ENCODE results near the gene CSNK1E. TPM values are rescaled to one million over a fixed set of nuclear protein-coding genes. Genes with fewer than 3 reads are reported as not detected.
"Not testable (repeated sequence)": the region's sequence is repeated elsewhere in the genome, so short reads cannot be mapped to it uniquely, and the experiment has no call there.

Gene CSNK1E
- polyA plus RNA-seq (2012; ENCODE audit: insufficient read depth, insufficient read length) = 125 TPM

GRCh38 chr22:38317122-38317994 is at the start of gene CSNK1E:
Gene CSNK1E (minus strand): TSS chr22:38317433. CDS start chr22:38314157, 3,276 bp downstream.
- no peak for DNase-seq (ENCODE audit: low read depth, low spot score)
- peak within 1 kb of the TSS; percentile 71 for H3K4me3 ChIP-seq (ENCODE audit: low read length)

DNA sequence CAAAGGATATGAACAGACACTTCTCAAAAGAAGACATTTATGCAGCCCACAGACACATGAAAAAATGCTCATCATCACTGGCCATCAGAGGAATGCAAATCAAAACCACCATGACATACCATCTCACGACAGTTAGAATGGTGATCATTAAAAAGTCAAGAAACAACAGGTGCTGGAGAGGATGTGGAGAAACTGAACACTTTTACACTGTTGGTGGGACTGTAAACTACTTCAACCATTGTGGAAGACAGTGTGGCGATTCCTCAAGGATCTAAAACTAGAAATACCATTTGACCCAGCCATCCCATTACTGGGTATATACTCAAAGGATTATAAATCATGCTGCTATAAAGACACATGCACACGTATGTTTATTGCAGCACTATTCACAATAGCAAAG is 48.6 kb upstream of the CSNK1E start:
- not testable (repeated sequence) for H3K4me3 ChIP-seq (ENCODE audit: low read length); DNase-seq (ENCODE audit: low read depth, low spot score)

DNA sequence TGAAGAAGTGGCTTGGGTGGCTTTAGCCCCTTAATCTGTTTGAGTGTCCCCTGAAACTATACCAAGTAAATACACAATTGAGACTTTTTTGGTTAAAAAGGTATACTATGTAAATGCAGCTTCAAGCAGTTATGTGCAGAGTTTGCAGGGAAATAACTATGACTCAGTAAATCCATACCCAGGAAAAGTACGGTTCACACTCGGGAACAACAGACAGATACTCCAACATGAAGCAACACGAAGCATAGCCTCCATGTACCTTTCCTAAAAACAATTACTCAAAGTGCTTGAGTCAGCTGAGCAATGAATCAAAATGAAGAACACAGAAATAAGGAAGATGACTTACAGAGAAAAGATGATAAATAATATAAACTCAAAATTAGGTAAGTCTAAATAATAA is 47.9 kb upstream of the CSNK1E start:
- not testable (repeated sequence) for DNase-seq (ENCODE audit: low read depth, low spot score); H3K4me3 ChIP-seq (ENCODE audit: low read length)

- DNase-seq (ENCODE audit: low read depth, low spot score); H3K4me3 ChIP-seq (ENCODE audit: low read length): not testable (repeated sequence)
Observed at GRCh38 chr22:38360560-38360959, 43.3 kb upstream of the CSNK1E start.

DNA sequence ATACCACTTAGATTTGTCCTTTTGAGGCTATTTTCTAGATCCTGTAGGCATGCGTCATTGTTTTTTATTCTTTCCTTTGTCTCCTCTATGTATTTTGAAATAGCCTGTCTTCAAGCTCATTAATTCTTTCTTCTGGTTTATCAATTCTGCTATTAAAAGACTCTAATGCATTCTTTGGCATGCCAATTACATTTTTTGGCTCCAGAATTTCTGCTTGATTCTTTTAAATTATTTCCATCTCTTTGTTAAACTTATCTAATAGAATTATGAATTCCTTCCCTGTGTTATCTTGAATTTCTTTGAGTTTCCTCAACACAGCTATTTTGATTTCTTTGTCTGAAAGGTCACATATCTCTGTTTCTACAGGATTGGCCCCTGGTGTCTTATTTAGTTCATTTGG is 42.6 kb upstream of the CSNK1E start:
- not testable (repeated sequence) for H3K4me3 ChIP-seq (ENCODE audit: low read length); DNase-seq (ENCODE audit: low read depth, low spot score)

DNA sequence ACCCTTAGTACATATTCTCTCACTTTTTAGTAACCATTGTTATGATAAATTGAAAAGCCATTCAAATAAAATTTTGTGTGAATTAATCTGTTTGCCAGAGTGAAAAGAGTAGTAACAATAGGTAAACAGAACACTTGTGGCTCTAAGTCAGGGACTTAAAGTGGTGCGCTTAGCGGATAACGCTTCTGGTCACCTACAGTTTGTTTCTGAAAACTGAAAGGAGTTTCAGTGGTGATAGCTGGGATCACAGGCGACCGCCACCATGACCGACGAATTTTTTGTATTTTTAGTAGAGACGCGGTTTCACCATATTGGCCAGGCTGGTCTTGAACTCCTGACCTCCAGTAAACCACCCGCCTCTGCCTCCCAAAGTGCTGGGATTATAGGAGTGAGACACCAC is 40.7 kb upstream of the CSNK1E start:
- DNase-seq (ENCODE audit: low read depth, low spot score); H3K4me3 ChIP-seq (ENCODE audit: low read length): not testable (repeated sequence)

GRCh38 chr22:38355275-38355674 is 38.0 kb upstream of the CSNK1E start:
- no peak for DNase-seq (ENCODE audit: low read depth, low spot score)
- H3K4me3 ChIP-seq (ENCODE audit: low read length) = no peak overlapping the region

DNA sequence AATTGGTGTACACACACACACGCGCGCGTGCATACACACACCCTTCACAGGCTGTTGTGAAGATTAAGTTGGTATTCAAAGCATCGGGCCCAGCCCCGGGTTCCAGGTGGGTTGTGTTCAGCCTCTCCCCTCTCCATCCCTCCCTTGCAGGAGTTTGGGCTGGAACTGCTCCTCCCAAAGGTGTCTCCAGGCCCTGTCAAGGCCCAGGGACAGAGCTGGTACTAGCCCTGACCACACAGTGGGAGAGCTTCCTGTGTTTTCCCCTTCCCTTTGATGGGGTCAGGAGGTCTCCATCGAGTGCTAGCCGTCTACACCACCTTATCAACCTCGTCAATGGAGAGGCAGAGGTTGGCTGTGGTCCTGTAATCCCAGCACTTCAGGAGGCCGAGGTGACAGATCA is 36.5 kb upstream of the CSNK1E start:
- DNase-seq (ENCODE audit: low read depth, low spot score) = no peak
- no peak overlapping the region for H3K4me3 ChIP-seq (ENCODE audit: low read length)

DNA sequence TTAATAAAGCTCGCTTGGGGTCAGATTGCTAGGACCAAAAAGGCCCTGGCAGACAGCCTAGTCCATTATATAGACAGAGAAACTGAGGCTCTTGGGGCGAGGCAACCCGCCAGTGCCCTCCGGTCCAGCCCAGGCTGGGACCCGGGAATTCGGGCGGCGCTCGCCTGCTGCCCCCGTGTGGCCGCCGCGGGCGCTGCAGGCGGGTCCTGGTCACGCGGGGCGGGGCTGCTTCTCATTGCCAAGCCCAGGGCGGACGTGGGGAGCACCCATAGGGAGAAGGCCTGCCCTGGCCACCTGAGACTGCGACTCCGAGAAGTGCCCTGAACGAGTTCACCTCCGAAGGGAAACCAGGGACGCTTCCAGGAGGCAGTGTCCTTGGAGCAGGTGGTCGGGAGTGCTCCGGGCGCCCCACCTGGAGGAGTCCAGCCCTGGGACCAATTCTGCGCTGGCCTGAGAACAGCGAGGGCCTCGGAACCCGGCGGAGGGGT is 36.0 kb upstream of the CSNK1E start:
- peak; percentile 11 for DNase-seq (ENCODE audit: low read depth, low spot score)
- no peak overlapping the region for H3K4me3 ChIP-seq (ENCODE audit: low read length)

- H3K4me3 ChIP-seq (ENCODE audit: low read length) = no peak overlapping the region
- DNase-seq (ENCODE audit: low read depth, low spot score) = no peak
Observed at GRCh38 chr22:38352436-38352835, 35.2 kb upstream of the CSNK1E start.

GRCh38 chr22:38350444-38351359 is 33.5 kb upstream of the CSNK1E start:
- no peak overlapping the region for H3K4me3 ChIP-seq (ENCODE audit: low read length)
- DNase-seq (ENCODE audit: low read depth, low spot score) = no peak

GRCh38 chr22:38348751-38349496 is 31.7 kb upstream of the CSNK1E start:
- no peak for DNase-seq (ENCODE audit: low read depth, low spot score)
- no peak overlapping the region for H3K4me3 ChIP-seq (ENCODE audit: low read length)

- H3K4me3 ChIP-seq (ENCODE audit: low read length) = no peak overlapping the region
- no peak for DNase-seq (ENCODE audit: low read depth, low spot score)
Observed at GRCh38 chr22:38347944-38348750, 30.9 kb upstream of the CSNK1E start.

GRCh38 chr22:38347181-38347943 is 30.1 kb upstream of the CSNK1E start:
- DNase-seq (ENCODE audit: low read depth, low spot score) = no peak
- H3K4me3 ChIP-seq (ENCODE audit: low read length) = no peak overlapping the region

DNA sequence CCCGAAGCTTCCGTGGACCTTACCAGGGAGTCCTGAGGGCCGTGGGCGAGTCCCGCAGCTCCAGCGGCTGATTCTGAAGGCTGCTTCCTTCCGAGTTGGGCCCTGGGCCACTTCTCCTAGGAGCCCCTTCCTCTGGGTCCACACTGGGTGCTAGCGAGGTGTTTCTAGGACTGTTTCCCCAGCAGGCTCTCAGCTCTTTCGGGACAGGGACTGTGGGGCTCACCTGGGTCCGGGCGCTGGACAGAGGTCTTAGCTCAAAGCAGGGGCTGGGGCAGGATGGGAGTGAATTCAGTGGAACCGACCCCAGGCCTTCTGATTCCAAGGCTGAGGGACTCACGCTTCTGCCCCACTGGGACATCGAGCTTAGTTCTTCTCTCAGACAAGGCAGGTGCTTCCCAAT is 29.3 kb upstream of the CSNK1E start:
- no peak for DNase-seq (ENCODE audit: low read depth, low spot score)
- H3K4me3 ChIP-seq (ENCODE audit: low read length) = no peak overlapping the region

DNA sequence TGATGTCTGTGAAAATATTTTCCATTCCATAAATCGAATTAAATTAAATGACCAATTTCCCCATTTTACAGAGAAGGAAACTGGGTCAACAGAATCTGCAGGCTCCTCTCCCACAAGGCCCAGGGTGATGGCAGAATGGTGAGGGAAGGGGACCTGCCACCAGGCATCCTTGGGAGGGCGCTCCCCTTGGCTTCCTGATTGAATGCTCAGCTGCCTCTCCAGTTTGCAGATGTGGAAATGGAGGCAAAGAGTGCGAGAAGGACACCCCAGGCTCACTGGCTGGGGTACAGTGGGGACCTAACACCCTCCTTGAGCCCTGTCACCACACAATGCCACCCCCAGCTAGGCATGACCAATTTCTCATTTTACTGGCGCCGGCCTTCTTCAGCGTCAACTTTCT is 28.5 kb upstream of the CSNK1E start:
- no peak overlapping the region for H3K4me3 ChIP-seq (ENCODE audit: low read length)
- no peak for DNase-seq (ENCODE audit: low read depth, low spot score)

GRCh38 chr22:38339893-38340292 is 22.7 kb upstream of the CSNK1E start:
- not testable (repeated sequence) for DNase-seq (ENCODE audit: low read depth, low spot score); H3K4me3 ChIP-seq (ENCODE audit: low read length)

All from Jurkat, Clone E6-1 (cell line).